HCT116 (cell line): ENCODE data around the gene MXRA7. TPM values are rescaled to one million over a fixed set of nuclear protein-coding genes. Genes with fewer than 3 reads are reported as not detected.

Experiments used
- ATAC-seq: fragments of 200-7000 bp; cut with Tn5 transposase; 2 replicates; pipeline ENCODE4 v1.9.1; 2020; ENCODE audit warnings: mild to moderate bottlenecking, moderate library complexity
- BruUV-seq: library from RNA; stranded (reverse); fragments of 400-500 nt; replicated peaks from 2 replicates; lab custom pipeline; 2021; lab: Mats Ljungman, UMichigan
- CTCF ChIA-PET: fragments of 300-600 bp; sonication (Branson Sonifier 250); formaldehyde crosslinking; loops from one replicate; lab custom pipeline; 2021; ENCODE audit warnings: antibody characterized with exemption; lab: Charles Lee
- POLR2A ChIA-PET: fragments of 300-600, 350-600 bp; sonication (Branson Sonifier 250); formaldehyde crosslinking; loops from one replicate; lab custom pipeline; 2021; ENCODE audit warnings: antibody characterized with exemption; lab: Charles Lee
- RAD21 ChIA-PET, 2 experiments: fragments of 300-600 bp; sonication (Branson Sonifier 250); formaldehyde crosslinking; loops; one replicate each; lab custom pipeline; 2023; ENCODE audit warnings: low total read pairs in 2 of 2; ENCODE audit not compliant: uncharacterized antibody in 2 of 2, unreplicated experiment in 2 of 2, low non-redundant PET in 1 of 2; lab: Charles Lee
- DNase-seq: peaks from one replicate; pipeline ENCODE4 v3.0.0-alpha.2; 2010; ENCODE audit warnings: low read depth, low spot score
- H2AFZ ChIP-seq: fragments of 200-600 bp; shearing (Covaris generic), sonication (generic); 2 replicates; pipeline ENCODE4 v1.6.1; 2017; ENCODE audit warnings: low read depth, mixed run types, mixed read lengths, antibody characterized with exemption, low read length; ENCODE audit not compliant: poor library complexity, severe bottlenecking
- H3K27ac ChIP-seq: 2 replicates; pipeline ENCODE4 v1.5.1; 2012; ENCODE audit warnings: low read depth, low read length
- H3K27me3 ChIP-seq: fragments of 200-600 bp; sonication (generic); 2 replicates; pipeline ENCODE4 v1.6.1; 2016; ENCODE audit warnings: mixed run types, low read length, mixed read lengths; ENCODE audit not compliant: insufficient read depth
- H3K36me3 ChIP-seq, 2 experiments: fragments of 200-500 bp in 1 of 2; fragments of 200-600 bp in 1 of 2; sonication (Bioruptor generic) in 1 of 2; sonication (generic) in 1 of 2; 2 replicates each; pipeline versions ENCODE4 v1.5.1 to v1.6.1; 2014 to 2016; ENCODE audit warnings: low read length in 2 of 2, inconsistent platforms in 1 of 2, mixed read lengths in 1 of 2, mixed run types in 1 of 2; ENCODE audit not compliant: insufficient read depth in 2 of 2, control insufficient read depth in 1 of 2
- H3K4me1 ChIP-seq, 2 experiments: fragments of 200-600 bp in 1 of 2; sonication (generic) in 1 of 2; 2 replicates each; pipeline versions ENCODE4 v1.5.1 to v1.6.1; 2012 to 2017; ENCODE audit warnings: low read length in 2 of 2, inconsistent platforms in 1 of 2, mild to moderate bottlenecking in 1 of 2, mixed read lengths in 1 of 2, mixed run types in 1 of 2, moderate library complexity in 1 of 2; ENCODE audit not compliant: insufficient read depth in 2 of 2, control insufficient read depth in 1 of 2
- H3K4me2 ChIP-seq: fragments of 200-600 bp; sonication (generic); 2 replicates; pipeline ENCODE4 v1.6.1; 2017; ENCODE audit warnings: mixed run types, low read length, mixed read lengths
- H3K4me3 ChIP-seq, 2 experiments: fragments of 200-600 bp in 1 of 2; sonication (generic) in 1 of 2; replicated peaks in 1 of 2; 2 replicates each; pipeline ENCODE4 v1.5.1; 2011 to 2016; ENCODE audit warnings: low read length in 2 of 2, control low read depth in 1 of 2, low read depth in 1 of 2, mild to moderate bottlenecking in 1 of 2, mixed read lengths in 1 of 2, mixed run types in 1 of 2
- H3K79me2 ChIP-seq: fragments of 200-600 bp; sonication (generic); 2 replicates; pipeline ENCODE4 v1.6.1; 2017; ENCODE audit warnings: mild to moderate bottlenecking, mixed run types, low read length, moderate library complexity, mixed read lengths; ENCODE audit not compliant: insufficient read depth
- H3K9ac ChIP-seq: fragments of 200-600 bp; sonication (generic); 2 replicates; pipeline ENCODE4 v1.6.1; 2016; ENCODE audit warnings: low read length, mixed read lengths
- H3K9me2 ChIP-seq: fragments of 200-600 bp; sonication (generic), shearing (Covaris generic); 2 replicates; pipeline ENCODE4 v1.6.1; 2017; ENCODE audit warnings: mixed run types, mild to moderate bottlenecking, moderate library complexity; ENCODE audit not compliant: insufficient read depth
- H3K9me3 ChIP-seq, 2 experiments: fragments of 200-500 bp in 1 of 2; fragments of 200-600 bp in 1 of 2; sonication (Bioruptor generic) in 1 of 2; sonication (generic) in 1 of 2; 2 replicates each; pipeline ENCODE4 v1.6.1; 2014 to 2017; ENCODE audit warnings: low read length in 2 of 2, mixed read lengths in 2 of 2, inconsistent platforms in 1 of 2, low read depth in 1 of 2, mild to moderate bottlenecking in 1 of 2, mixed run types in 1 of 2, moderate library complexity in 1 of 2; ENCODE audit not compliant: control insufficient read depth in 1 of 2, insufficient read depth in 1 of 2
- H4K20me1 ChIP-seq: fragments of 200-600 bp; sonication (generic), shearing (Covaris generic); 2 replicates; pipeline ENCODE4 v1.6.1; 2017; ENCODE audit warnings: mixed run types, mild to moderate bottlenecking, moderate library complexity; ENCODE audit not compliant: insufficient read depth
- CBX3 ChIP-seq: IDR thresholded peaks from 2 replicates; pipeline ENCODE4 v1.6.1; 2012; ENCODE audit warnings: low read depth
- CTCF ChIP-seq, 3 experiments: fragments of 200-600 bp in 1 of 3; sonication (generic) in 1 of 3; IDR thresholded peaks in 2 of 3; conservative IDR thresholded peaks in 1 of 3; 2 replicates each; pipeline ENCODE4 v1.5.1; 2012 to 2017; ENCODE audit warnings: low read depth in 2 of 3, low read length in 2 of 3, antibody characterized with exemption in 1 of 3, borderline replicate concordance in 1 of 3, control low read depth in 1 of 3, mild to moderate bottlenecking in 1 of 3, mixed read lengths in 1 of 3, mixed run types in 1 of 3, moderate library complexity in 1 of 3; ENCODE audit not compliant: insufficient read depth in 1 of 3
- EGR1 ChIP-seq: IDR thresholded peaks from 2 replicates; pipeline ENCODE4 v1.6.1; 2012; ENCODE audit warnings: low read depth
- MAX ChIP-seq: IDR thresholded peaks from 2 replicates; pipeline ENCODE4 v1.6.1; 2012
- POLR2A ChIP-seq: IDR thresholded peaks from 2 replicates; pipeline ENCODE4 v1.7.0; 2011; ENCODE audit warnings: borderline replicate concordance; ENCODE audit not compliant: insufficient read depth, insufficient read length; ENCODE audit errors: extremely low read depth
- RAD21 ChIP-seq: IDR thresholded peaks from 2 replicates; pipeline ENCODE4 v1.6.1; 2012; ENCODE audit warnings: low read depth, mild to moderate bottlenecking
- SIN3A ChIP-seq: IDR thresholded peaks from 2 replicates; pipeline ENCODE4 v1.6.1; 2012; ENCODE audit warnings: low read depth
- TCF7L2 ChIP-seq: IDR thresholded peaks from 2 replicates; pipeline ENCODE4 v1.7.0; 2011; ENCODE audit warnings: borderline replicate concordance, inconsistent platforms; ENCODE audit not compliant: insufficient read depth, insufficient read length; ENCODE audit errors: extremely low read depth
- YY1 ChIP-seq: IDR thresholded peaks from 2 replicates; pipeline ENCODE4 v1.6.1; 2011; ENCODE audit warnings: low read length, low read depth, moderate library complexity, mild to moderate bottlenecking; ENCODE audit not compliant: insufficient replicate concordance; ENCODE audit errors: extremely low read depth
- intact Hi-C: fragments of 100-400 bp; cut with micrococcal nuclease; formaldehyde crosslinking; loops from 2 replicates; pipeline ENCODE4 v1.10.0; 2022
- total RNA-seq: library from RNA; stranded (reverse); gene quantifications from one replicate; pipeline ENCODE4 v1.2.1, GENCODE V29; 2021; ENCODE audit not compliant: unreplicated experiment

Gene MXRA7
- total RNA-seq, 1 experiment from 2014 or later: 57.1 TPM

- POLR2A ChIA-PET: no interaction called here
- no peak overlapping the region for H3K9ac ChIP-seq
- DNase-seq (no peak), ATAC-seq (no peak)
- no peaks in the 10 kb centered on the region for H3K9me3 ChIP-seq
- no peak overlapping the region for H2AFZ ChIP-seq
- RAD21 ChIA-PET: no interaction called here
- H3K27me3 ChIP-seq: no peaks in the 10 kb centered on the region
- CTCF ChIA-PET: interaction anchor here (1.1 to 1.8 kb wide), 3 partner anchors 14 to 144 kb away, joined by 3 to 6 read pairs (median 5); no protein-coding TSS in a partner anchor
- H3K4me2 ChIP-seq: no peak overlapping the region
- H3K9me2 ChIP-seq: no peaks in the 10 kb centered on the region
- no peaks in the 10 kb centered on the region for H3K79me2 ChIP-seq
- no peaks in the 10 kb centered on the region; a peak in 1 of 4 replicates for H3K36me3 ChIP-seq
- BruUV-seq: no TSS peak
- no peak overlapping the region for H3K27ac ChIP-seq
- no peaks in the 10 kb centered on the region for H4K20me1 ChIP-seq
- peaks cover 16 to 18% of the 10 kb centered on the region in 2 experiments for H3K4me1 ChIP-seq
- TF ChIP-seq EGR1: no peak
- TF ChIP-seq YY1: no peak
- no peak for TF ChIP-seq CTCF (IDR thresholded peaks at IDR 0.05 in 2 of 3, conservative IDR thresholded peaks at IDR 0.05 in 1 of 3; ENCODE audit: borderline replicate concordance in 1 of 3, insufficient read depth in 1 of 3, low read depth in 2 of 3, low read length in 2 of 3)
- TF ChIP-seq RAD21: no peak
- TF ChIP-seq MAX: no peak
- no peak for TF ChIP-seq TCF7L2
- no peak for TF ChIP-seq POLR2A
- TF ChIP-seq SIN3A: no peak
- TF ChIP-seq CBX3: no peak
- TF ChIP-seq, all 23 proteins: peak for 0
- intact Hi-C loops: no loop called here
- H3K4me3 ChIP-seq: no peak overlapping the region
Measured at GRCh38 chr17:76667491-76667755, 43.3 kb downstream of the MXRA7 start.
